Osteoblast (primary cell): Measurements from ENCODE around the gene TTC21A. TPM values are rescaled to one million over a fixed set of nuclear protein-coding genes. Genes with fewer than 3 reads are reported as not detected.

Source experiments
- DNase-seq: peaks from one replicate; pipeline ENCODE4 v3.0.0; 2011; ENCODE audit warnings: low spot score, mixed read lengths; ENCODE audit not compliant: insufficient read length; ENCODE audit errors: missing footprints
- H2AFZ ChIP-seq: 2 replicates; pipeline ENCODE4 v1.6.0; 2011; ENCODE audit warnings: mild to moderate bottlenecking, low read length
- H3K27ac ChIP-seq: 2 replicates; pipeline ENCODE4 v1.5.1; 2011; ENCODE audit warnings: mild to moderate bottlenecking, low read depth, low read length, moderate library complexity
- H3K27me3 ChIP-seq: 2 replicates; pipeline ENCODE4 v1.6.0; 2012; ENCODE audit warnings: mild to moderate bottlenecking, control low read depth, inconsistent platforms, low read length, moderate library complexity; ENCODE audit not compliant: insufficient read depth
- H3K36me3 ChIP-seq: 2 replicates; pipeline ENCODE4 v1.5.1; 2011; ENCODE audit warnings: mild to moderate bottlenecking, low read length, control low read depth, moderate library complexity; ENCODE audit not compliant: insufficient read depth
- H3K4me1 ChIP-seq: 2 replicates; pipeline ENCODE4 v1.5.1; 2011; ENCODE audit warnings: mild to moderate bottlenecking, low read length, control low read depth, moderate library complexity; ENCODE audit not compliant: insufficient read depth
- H3K4me2 ChIP-seq: 2 replicates; pipeline ENCODE4 v1.6.0; 2011; ENCODE audit warnings: mild to moderate bottlenecking, low read length; ENCODE audit not compliant: insufficient read depth
- H3K4me3 ChIP-seq: fragments of 200-600 bp; sonication (generic); 3 replicates; pipeline ENCODE4 v1.5.1; 2012; ENCODE audit warnings: mild to moderate bottlenecking, low read length, inconsistent platforms; ENCODE audit not compliant: insufficient read depth
- H3K79me2 ChIP-seq: 2 replicates; pipeline ENCODE4 v1.6.0; 2012; ENCODE audit warnings: mild to moderate bottlenecking, low read length, control low read depth, inconsistent platforms; ENCODE audit not compliant: insufficient read depth
- H3K9me3 ChIP-seq: 2 replicates; pipeline ENCODE4 v1.5.1; 2011; ENCODE audit warnings: low read depth, low read length, control low read depth
- H4K20me1 ChIP-seq: 2 replicates; pipeline ENCODE4 v1.6.0; 2012; ENCODE audit warnings: mild to moderate bottlenecking, low read length, control low read depth; ENCODE audit not compliant: insufficient read depth
- CTCF ChIP-seq: IDR thresholded peaks from 2 replicates; pipeline ENCODE4 v1.5.1; 2011; ENCODE audit warnings: mild to moderate bottlenecking, low read depth, low read length, moderate library complexity; ENCODE audit errors: extremely low read depth
- total RNA-seq: library from RNA; depleted of rRNA; stranded (reverse); fragments of >200 nt; gene quantifications from 2 replicates; pipeline ENCODE4 v1.2.3, GENCODE V29; 2012

The TTC21A gene
- total RNA-seq, 1 donor, result 6.9 TPM

DNA sequence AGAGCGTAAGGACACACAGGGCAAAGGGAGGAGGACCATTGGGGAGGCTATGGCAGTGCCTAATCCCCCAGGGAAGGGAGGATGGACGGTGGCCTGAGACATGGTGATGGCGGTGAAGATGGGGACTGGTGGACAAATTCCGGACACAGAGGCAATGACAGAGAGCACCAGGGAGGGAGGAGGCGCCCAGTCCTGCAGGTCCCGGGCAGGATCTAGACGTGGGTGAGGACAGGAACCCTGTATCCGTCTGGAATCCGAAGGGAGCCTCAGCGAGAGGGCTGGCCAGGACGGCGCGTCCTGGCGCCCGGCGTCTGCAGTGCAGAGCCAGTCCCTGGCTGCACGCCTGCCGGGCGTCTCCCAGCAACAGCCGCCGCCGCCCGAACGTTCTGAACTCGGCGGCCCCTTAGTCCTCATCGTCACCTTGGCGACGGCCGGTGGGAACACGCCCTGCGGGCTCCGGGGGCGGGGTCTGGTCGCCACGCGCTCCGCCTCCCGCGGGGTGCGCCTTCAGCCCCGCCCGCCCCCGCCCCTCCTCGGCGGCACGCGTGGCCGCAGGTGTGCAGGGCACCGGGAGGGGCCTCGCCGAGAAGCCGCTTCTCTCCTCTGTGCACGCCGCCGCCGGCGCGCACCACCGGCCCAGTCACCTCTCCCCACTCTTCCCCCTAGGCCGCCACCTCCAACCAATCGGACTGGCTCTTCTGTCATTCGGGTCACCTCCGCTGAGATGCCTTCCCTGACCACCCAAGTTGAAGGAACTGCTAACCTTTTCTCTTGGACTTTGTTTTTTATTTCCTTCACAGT is 73.3 kb downstream of the TTC21A start:
- Histone ChIP-seq H2AFZ (peak overlapping the region; percentile 76), H3K4me1 (peaks cover 21% of the 10 kb centered on the region), H3K9me3 (no peaks in the 10 kb centered on the region), H3K27me3 (no peaks in the 10 kb centered on the region), H3K79me2 (no peaks in the 10 kb centered on the region), H3K27ac (no peak overlapping the region), H3K4me2 (peak overlapping the region; percentile 83), H4K20me1 (no peaks in the 10 kb centered on the region), H3K4me3 (peak overlapping the region; percentile 68), H3K36me3 (no peaks in the 10 kb centered on the region)
- DNase-seq, result peak; percentile 98
- TF ChIP-seq CTCF, result no peak

- no peaks in the 10 kb centered on the region for H3K27me3 ChIP-seq
- H3K4me1 ChIP-seq, result peaks cover 21% of the 10 kb centered on the region
- H3K36me3 ChIP-seq, result no peaks in the 10 kb centered on the region
- peak overlapping the region; percentile 68 for H3K4me3 ChIP-seq
- H2AFZ ChIP-seq, result no peak overlapping the region
- DNase-seq, result peak; percentile 83
- H3K4me2 ChIP-seq, result peak overlapping the region; percentile 83
- no peak overlapping the region for H3K27ac ChIP-seq
- no peak for TF ChIP-seq CTCF
- H4K20me1 ChIP-seq, result no peaks in the 10 kb centered on the region
- H3K9me3 ChIP-seq, result no peaks in the 10 kb centered on the region
- H3K79me2 ChIP-seq, result no peaks in the 10 kb centered on the region
Measured at GRCh38 chr3:39181408-39182335, 74.2 kb downstream of the TTC21A start.

- Histone ChIP-seq H3K4me1 (peaks cover 8% of the 10 kb centered on the region), H3K4me2 (no peak overlapping the region), H3K36me3 (no peaks in the 10 kb centered on the region), H3K4me3 (no peak overlapping the region), H3K79me2 (no peaks in the 10 kb centered on the region), H3K27ac (no peak overlapping the region), H4K20me1 (no peaks in the 10 kb centered on the region), H3K27me3 (no peaks in the 10 kb centered on the region), H3K9me3 (no peaks in the 10 kb centered on the region), H2AFZ (no peak overlapping the region)
- TF ChIP-seq CTCF, result no peak
- peak; percentile 82 for DNase-seq
Measured at GRCh38 chr3:39183211-39184080, 76.0 kb downstream of the TTC21A start.
